ACHN (cell line): ENCODE measurements around the gene ATP1B1.
"Not testable (repeated sequence)": the region's sequence is repeated elsewhere in the genome, so short reads cannot be mapped to it uniquely, and the experiment has no call there.

Experiments used
- DNase-seq: peaks from one replicate; pipeline ENCODE4 v3.0.0-alpha.2; 2015
- in situ Hi-C: cut with HindIII; loops from 2 replicates; pipeline ENCODE4 v1.10.0; 2017; ENCODE audit warnings: low sequenced_read_pairs, low pct_ligation_motif_present, low pct_unique_long_range_greater_than_20kb

The ATP1B1 gene

GRCh38 chr1:169151338-169151837, 44.9 kb downstream of the ATP1B1 start:
- DNase-seq: no peak
- in situ Hi-C loops: no loop called here

GRCh38 chr1:169155675-169156074, 49.2 kb downstream of the ATP1B1 start:
- in situ Hi-C loops: no loop called here
- DNase-seq: no peak

- in situ Hi-C loops: no loop called here
These were observed 50.1 kb downstream of the ATP1B1 start for GRCh38 chr1:169156580-169156979.

GRCh38 chr1:169160845-169161495, 54.5 kb downstream of the ATP1B1 start:
- no peak for DNase-seq
- in situ Hi-C loops: no loop called here

More at GRCh38 chr1:169156580-169156979, 50.1 kb downstream of the ATP1B1 start:
- DNase-seq: no peak

GRCh38 chr1:169161496-169162194, 55.2 kb downstream of the ATP1B1 start:
- in situ Hi-C loops: no loop called here
- no peak for DNase-seq

- in situ Hi-C loops: no loop called here
These were observed 56.6 kb downstream of the ATP1B1 start for GRCh38 chr1:169163059-169163458.

GRCh38 chr1:169175461-169175860, 69.0 kb downstream of the ATP1B1 start:
- in situ Hi-C loops: no loop called here
- no peak for DNase-seq

More at GRCh38 chr1:169163059-169163458, 56.6 kb downstream of the ATP1B1 start:
- DNase-seq: no peak

- in situ Hi-C loops, DNase-seq: not testable (repeated sequence)
These were observed 72.9 kb downstream of the ATP1B1 start for GRCh38 chr1:169179431-169179830.

GRCh38 chr1:169180174-169180573, 73.7 kb downstream of the ATP1B1 start:
- no peak for DNase-seq
- in situ Hi-C loops: no loop called here
